DMS53 treated with DMSO at 0.1 percent for 48 hours (cell line): ENCODE results near the gene ITGA4.

Source experiments
- DNase-seq: peaks from one replicate; lab custom pipeline; 2025; ENCODE audit not compliant: unreplicated experiment; lab: John Stamatoyannopoulos, UW

Gene ITGA4

GRCh38 chr2:181499231-181499630, 42.0 kb downstream of the ITGA4 start:
- DNase-seq = no peak

- no peak for DNase-seq
Measured at GRCh38 chr2:181500201-181500600, 43.0 kb downstream of the ITGA4 start.

GRCh38 chr2:181515719-181516118, 58.5 kb downstream of the ITGA4 start:
- no peak for DNase-seq

GRCh38 chr2:181516992-181517391, 59.8 kb downstream of the ITGA4 start:
- DNase-seq = peak; percentile 70

- peak; percentile 38 for DNase-seq
Measured at GRCh38 chr2:181517685-181518301, 60.6 kb downstream of the ITGA4 start.

- no peak for DNase-seq
Measured at GRCh38 chr2:181520253-181520652, 63.1 kb downstream of the ITGA4 start.

- DNase-seq = no peak
Measured at GRCh38 chr2:181523756-181524155, 66.6 kb downstream of the ITGA4 start.

- peak; percentile 88 for DNase-seq
Measured at GRCh38 chr2:181526014-181526413, 68.8 kb downstream of the ITGA4 start.

GRCh38 chr2:181527058-181527457, 69.9 kb downstream of the ITGA4 start:
- DNase-seq = no peak

GRCh38 chr2:181528441-181528840, 71.3 kb downstream of the ITGA4 start:
- DNase-seq = no peak

- DNase-seq = no peak
Measured at GRCh38 chr2:181536730-181537129, 79.5 kb downstream of the ITGA4 start.

GRCh38 chr2:181540421-181540820, 83.2 kb downstream of the ITGA4 start:
- no peak for DNase-seq

GRCh38 chr2:181542170-181542569, 85.0 kb downstream of the ITGA4 start:
- DNase-seq = no peak

GRCh38 chr2:181546086-181546485, 88.9 kb downstream of the ITGA4 start:
- peak; percentile 11 for DNase-seq

GRCh38 chr2:181552808-181553207, 95.6 kb downstream of the ITGA4 start:
- DNase-seq = no peak

- no peak for DNase-seq
Measured at GRCh38 chr2:181553244-181553643, 96.1 kb downstream of the ITGA4 start.

- no peak for DNase-seq
Measured at GRCh38 chr2:181554061-181554830, 97.1 kb downstream of the ITGA4 start.

GRCh38 chr2:181558371-181558770, 101.2 kb downstream of the ITGA4 start:
- DNase-seq = no peak

- no peak for DNase-seq
Measured at GRCh38 chr2:181563101-181563692, 106.0 kb downstream of the ITGA4 start.

- DNase-seq = no peak
Measured at GRCh38 chr2:181566334-181567032, 109.3 kb downstream of the ITGA4 start.

GRCh38 chr2:181570059-181570458, 112.9 kb downstream of the ITGA4 start:
- no peak for DNase-seq
